ENCODE measurements around the gene FBRSL1. TPM values are rescaled to one million over a fixed set of nuclear protein-coding genes. Genes with fewer than 3 reads are reported as not detected.

FBRSL1 gene
- total and polyA plus RNA-seq, 2 donors (not counting 1 experiment from before 2014, with no cell fraction given), result 62.6 to 112 TPM

GRCh38 chr12:132456944-132457495 lies 32.9 kb upstream of the FBRSL1 start:
- H3K9ac ChIP-seq (ENCODE audit: low read length), result no peak overlapping the region
- CTCF ChIA-PET, result no interaction called here
- peaks cover 5 to 29% of the 10 kb centered on the region in 2 donors for H3K4me1 ChIP-seq (ENCODE audit: control insufficient read depth in 2 of 2, insufficient read depth in 2 of 2, low read length in 2 of 2)
- WGBS (ENCODE audit: insufficient coverage), result 91% methylated on average over 29 of the region's 38 CpGs
- no peak for DNase-seq
- H3K27ac ChIP-seq (ENCODE audit: low read length in 2 of 2), result no peak overlapping the region
- H3K4me3 ChIP-seq (ENCODE audit: control extremely low read depth in 1 of 5, extremely low read depth in 1 of 5, insufficient read depth in 1 of 5, low read depth in 2 of 5, low read length in 4 of 5), result no peak overlapping the region
- POLR2A ChIA-PET, result no interaction called here
- no peaks in the 10 kb centered on the region for H3K27me3 ChIP-seq (replicated peaks in 1 of 4; ENCODE audit: control extremely low read depth in 1 of 4, control insufficient read depth in 3 of 4, insufficient read depth in 4 of 4, low read length in 3 of 4)
- Mint-ChIP-seq H3K27me3 (no peaks in the 10 kb centered on the region), H3K27ac (no peak overlapping the region), H3K4me3 (no peak overlapping the region), H3K4me1 (peaks cover 31% of the 10 kb centered on the region), H3K9me3 (ENCODE audit: insufficient read depth) (no peaks in the 10 kb centered on the region)
- H3K9me3 ChIP-seq (ENCODE audit: control extremely low read depth in 1 of 3, control insufficient read depth in 2 of 3, insufficient read depth in 1 of 3, low read length in 2 of 3), result peaks cover 0 to 13% (median 2%) of the 10 kb centered on the region in 3 donors
- intact Hi-C loops (cut with micrococcal nuclease), result no loop called here
- H2AFZ ChIP-seq (ENCODE audit: insufficient read depth, low read depth, low read length, poor library complexity, severe bottlenecking), result no peak overlapping the region
- H3K4me2 ChIP-seq (replicated peaks; ENCODE audit: low read depth, low read length, poor library complexity, severe bottlenecking), result no peak overlapping the region
- no peaks in the 10 kb centered on the region for H3K36me3 ChIP-seq (replicated peaks in 1 of 2; ENCODE audit: control extremely low read depth in 1 of 2, control insufficient read depth in 1 of 2, extremely low read depth in 1 of 2, insufficient read depth in 2 of 2, low read length in 1 of 2)
- H3K79me2 ChIP-seq (ENCODE audit: control insufficient read depth, insufficient read depth, low read length), result peaks cover 3% of the 10 kb centered on the region
- no peak for TF ChIP-seq CTCF (IDR thresholded peaks at IDR 0.05)
- TF ChIP-seq EZH2 (IDR thresholded peaks at IDR 0.05; ENCODE audit: borderline replicate concordance, insufficient read depth, low read depth, low read length, poor library complexity, severe bottlenecking), result no peak
- H4K20me1 ChIP-seq (ENCODE audit: control insufficient read depth, insufficient read depth, low read length, poor library complexity, severe bottlenecking), result no peaks in the 10 kb centered on the region
- no peak for ATAC-seq (ENCODE audit: low read depth)

GRCh38 chr12:132458441-132458840 lies 31.5 kb upstream of the FBRSL1 start:
- Histone ChIP-seq H3K4me1 (ENCODE audit: control insufficient read depth in 2 of 2, insufficient read depth in 2 of 2, low read length in 2 of 2) (peaks cover 17 to 32% of the 10 kb centered on the region in 2 donors), H3K9me3 (ENCODE audit: control extremely low read depth in 1 of 3, control insufficient read depth in 2 of 3, insufficient read depth in 1 of 3, low read length in 2 of 3) (peaks cover 2 to 20% (median 2%) of the 10 kb centered on the region in 3 donors), H3K27ac (ENCODE audit: low read length in 2 of 2) (no peak overlapping the region), H3K9ac (ENCODE audit: low read length) (no peak overlapping the region), H2AFZ (ENCODE audit: insufficient read depth, low read depth, low read length, poor library complexity, severe bottlenecking) (no peak overlapping the region), H3K4me2 (replicated peaks; ENCODE audit: low read depth, low read length, poor library complexity, severe bottlenecking) (no peak overlapping the region), H4K20me1 (ENCODE audit: control insufficient read depth, insufficient read depth, low read length, poor library complexity, severe bottlenecking) (no peaks in the 10 kb centered on the region), H3K27me3 (replicated peaks in 1 of 4; ENCODE audit: control extremely low read depth in 1 of 4, control insufficient read depth in 3 of 4, insufficient read depth in 4 of 4, low read length in 3 of 4) (no peaks in the 10 kb centered on the region), H3K4me3 (ENCODE audit: control extremely low read depth in 1 of 5, extremely low read depth in 1 of 5, insufficient read depth in 1 of 5, low read depth in 2 of 5, low read length in 4 of 5) (no peak overlapping the region), H3K79me2 (ENCODE audit: control insufficient read depth, insufficient read depth, low read length) (peaks cover 3% of the 10 kb centered on the region), H3K36me3 (replicated peaks in 1 of 2; ENCODE audit: control extremely low read depth in 1 of 2, control insufficient read depth in 1 of 2, extremely low read depth in 1 of 2, insufficient read depth in 2 of 2, low read length in 1 of 2) (no peaks in the 10 kb centered on the region)
- Mint-ChIP-seq H3K27ac (no peak overlapping the region), H3K4me3 (no peak overlapping the region), H3K9me3 (ENCODE audit: insufficient read depth) (no peaks in the 10 kb centered on the region), H3K27me3 (no peaks in the 10 kb centered on the region), H3K4me1 (peaks cover 22% of the 10 kb centered on the region)
- intact Hi-C loops (cut with micrococcal nuclease), result no loop called here
- ChIA-PET CTCF (no interaction called here), POLR2A (no interaction called here)
- ATAC-seq (ENCODE audit: low read depth) (no peak), DNase-seq (no peak)
- no peak for TF ChIP-seq CTCF (IDR thresholded peaks at IDR 0.05)
- TF ChIP-seq EZH2 (IDR thresholded peaks at IDR 0.05; ENCODE audit: borderline replicate concordance, insufficient read depth, low read depth, low read length, poor library complexity, severe bottlenecking), result no peak
- 96% methylated on average over 6 of the region's 8 CpGs for WGBS (ENCODE audit: insufficient coverage)
